Middle frontal gyrus (tissue), 1 donor: ENCODE results near the gene COL9A2.

Experiments
- DNase-seq: peaks from one replicate; pipeline ENCODE4 v3.0.0-alpha.2; 2015; ENCODE audit warnings: low spot score; ENCODE audit errors: extremely low spot score

COL9A2 gene

GRCh38 chr1:40258445-40258769 lies 58.7 kb downstream of the COL9A2 start:
- no peak for DNase-seq

DNA sequence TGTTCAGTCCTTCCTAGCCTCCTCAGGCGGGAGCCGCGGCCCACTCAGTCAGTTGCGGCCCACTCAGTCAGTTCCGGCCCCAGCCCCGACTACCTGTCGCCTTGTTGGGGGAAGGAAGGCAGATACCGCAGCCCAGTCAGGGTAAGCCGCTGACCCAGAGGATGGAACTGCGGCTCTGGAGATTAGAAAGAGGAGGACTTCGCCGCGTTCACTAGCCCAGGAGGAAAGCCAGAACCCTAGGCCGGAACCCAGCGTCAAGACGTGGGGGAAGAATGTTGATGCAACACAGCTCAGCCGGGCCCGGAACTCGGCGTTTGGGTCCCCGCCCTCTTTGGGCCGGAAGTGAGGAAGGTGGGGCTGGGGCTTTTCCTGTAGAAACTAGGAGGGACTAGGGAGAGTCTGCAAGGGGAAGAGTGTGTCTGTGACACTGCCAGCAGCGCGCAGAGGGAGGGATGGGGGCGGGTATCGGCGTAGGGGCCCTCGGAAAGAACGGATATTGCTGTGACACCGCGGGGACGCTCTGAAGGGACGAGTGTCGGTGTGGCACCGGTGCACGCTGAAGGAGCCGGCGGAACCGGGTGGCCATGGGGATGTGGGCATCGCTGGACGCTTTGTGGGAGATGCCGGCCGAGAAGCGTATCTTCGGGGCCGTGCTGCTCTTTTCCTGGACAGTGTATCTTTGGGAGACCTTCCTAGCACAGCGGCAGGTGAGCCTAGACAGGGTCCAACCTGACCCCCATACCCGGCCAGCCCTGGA lies 59.2 kb downstream of the COL9A2 start, which contains the start of gene ZMPSTE24:
ZMPSTE24 (plus strand) TSS at position 549 of the 757 bp plus-strand sequence; CDS start at position 585, 36 bp downstream.
- DNase-seq: peak; percentile 92

DNA sequence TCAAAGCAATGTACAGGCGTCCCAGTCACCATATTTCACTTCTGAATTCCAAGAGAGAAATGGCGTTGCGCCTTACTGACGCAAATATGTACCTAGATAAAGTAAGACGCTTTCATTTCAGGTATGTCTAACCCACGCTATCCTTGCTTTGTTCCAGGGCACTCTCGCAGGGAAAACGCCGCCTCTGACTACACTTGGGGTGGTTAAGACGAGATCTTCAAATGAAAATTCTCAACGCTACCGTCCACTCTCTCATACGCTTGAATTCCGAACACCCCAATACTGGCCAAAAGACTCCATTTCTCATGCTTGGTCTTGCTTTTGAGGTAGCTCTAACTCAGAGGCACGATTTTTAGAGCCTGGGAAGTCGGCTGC lies 59.8 kb downstream of the COL9A2 start:
- DNase-seq: peak; percentile 9

- no peak for DNase-seq
These were observed 60.5 kb downstream of the COL9A2 start for GRCh38 chr1:40256401-40257084.

DNA sequence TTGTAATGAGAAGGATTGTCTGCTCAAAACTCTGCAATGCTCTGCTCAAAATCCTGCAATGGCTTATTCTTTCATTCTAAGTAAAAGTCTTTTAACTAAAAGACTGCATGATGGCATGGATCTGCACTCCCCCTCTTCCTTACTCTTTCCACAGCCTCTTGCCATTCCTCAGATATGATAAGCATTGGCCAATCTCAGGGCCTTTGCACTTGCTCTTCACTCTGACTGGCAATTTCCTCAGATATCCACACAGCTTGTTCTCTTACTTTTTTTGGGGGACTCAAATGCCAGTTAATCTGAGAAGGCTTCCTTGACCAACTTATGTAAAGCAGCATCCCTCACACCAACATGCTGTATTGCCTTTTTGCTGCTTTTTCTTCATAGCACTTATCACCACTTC lies 61.9 kb downstream of the COL9A2 start:
- DNase-seq: no peak

- DNase-seq: no peak
These were observed 64.5 kb downstream of the COL9A2 start for GRCh38 chr1:40252601-40253000.

GRCh38 chr1:40251456-40251855 lies 65.6 kb downstream of the COL9A2 start:
- DNase-seq: no peak
